Stimulated activated naive B cell treated with anti-CD40 and anti-IgM and Interleukin-4, amounts not matched to agents 10 μg/mL and 1 μg/mL and 100 μg/mL, for 72 hours (primary cell): Measurements from ENCODE around the gene SAMD10.

Experiments used
- ATAC-seq, 2 donors: fragments of 150-1000 bp; cut with Tn5 transposase; replicated peaks; 2 replicates each; pipeline ENCODE4 v1.10.0; 2021; ENCODE audit warnings: moderate library complexity in 1 of 2
- DNase-seq: peaks from one replicate; pipeline ENCODE4 v3.0.0; 2021
- H3K27ac Mint-ChIP-seq: one replicate; pipeline ENCODE4 v1.8.0; 2022; ENCODE audit warnings: mild to moderate bottlenecking, mixed read lengths
- H3K27me3 Mint-ChIP-seq, 2 donors: one replicate each; pipeline ENCODE4 v1.8.0; 2022; ENCODE audit warnings: mixed read lengths in 2 of 2
- H3K36me3 Mint-ChIP-seq, 2 donors: one replicate each; pipeline ENCODE4 v1.8.0; 2022; ENCODE audit warnings: mixed read lengths in 2 of 2, mild to moderate bottlenecking in 1 of 2
- H3K4me1 Mint-ChIP-seq, 2 donors: one replicate each; pipeline ENCODE4 v1.8.0; 2022; ENCODE audit warnings: mixed read lengths in 2 of 2, mild to moderate bottlenecking in 1 of 2
- H3K4me3 Mint-ChIP-seq, 2 donors: one replicate each; pipeline ENCODE4 v1.8.0; 2022; ENCODE audit warnings: mild to moderate bottlenecking in 2 of 2, mixed read lengths in 2 of 2, moderate library complexity in 1 of 2
- H3K9me3 Mint-ChIP-seq, 2 donors: one replicate each; pipeline ENCODE4 v1.8.0; 2022; ENCODE audit warnings: mixed read lengths in 2 of 2, mild to moderate bottlenecking in 1 of 2

The SAMD10 gene

DNA sequence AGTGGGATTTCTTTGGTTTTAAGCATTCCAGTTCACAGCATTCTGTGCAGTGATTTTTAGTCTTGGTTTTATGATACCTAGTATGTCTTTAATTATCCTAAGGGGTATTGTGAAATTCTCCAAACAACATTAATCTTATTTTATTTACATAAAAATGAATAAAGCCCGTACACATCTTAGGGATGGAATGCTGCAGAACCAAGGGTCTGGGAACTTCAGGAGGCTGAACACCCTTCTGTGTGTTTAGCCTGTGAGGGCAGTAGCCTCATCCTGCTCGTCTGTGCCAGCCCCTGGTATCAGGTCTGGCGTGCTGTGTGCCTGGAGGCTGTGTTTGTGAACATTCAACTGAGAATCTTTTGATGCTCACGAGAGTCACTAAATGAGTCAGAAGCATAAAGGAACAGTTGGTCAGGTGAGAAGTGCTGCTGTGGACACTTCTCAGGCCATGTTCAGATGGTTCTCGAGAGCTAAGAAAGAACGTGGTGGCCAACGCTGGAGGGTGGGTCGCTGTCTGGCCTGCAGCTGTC, 31.3 kb upstream of the SAMD10 start:
- ATAC-seq (no peak), DNase-seq (no peak)
- H3K9me3 Mint-ChIP-seq = peaks cover 0 to 1% of the 10 kb centered on the region in 2 donors
- peaks cover 30 to 59% of the 10 kb centered on the region in 2 donors for H3K36me3 Mint-ChIP-seq
- no peak overlapping the region for H3K27ac Mint-ChIP-seq
- H3K4me3 Mint-ChIP-seq = no peak overlapping the region
- peaks cover 0 to 3% of the 10 kb centered on the region in 2 donors for H3K4me1 Mint-ChIP-seq
- H3K27me3 Mint-ChIP-seq = no peaks in the 10 kb centered on the region

DNA sequence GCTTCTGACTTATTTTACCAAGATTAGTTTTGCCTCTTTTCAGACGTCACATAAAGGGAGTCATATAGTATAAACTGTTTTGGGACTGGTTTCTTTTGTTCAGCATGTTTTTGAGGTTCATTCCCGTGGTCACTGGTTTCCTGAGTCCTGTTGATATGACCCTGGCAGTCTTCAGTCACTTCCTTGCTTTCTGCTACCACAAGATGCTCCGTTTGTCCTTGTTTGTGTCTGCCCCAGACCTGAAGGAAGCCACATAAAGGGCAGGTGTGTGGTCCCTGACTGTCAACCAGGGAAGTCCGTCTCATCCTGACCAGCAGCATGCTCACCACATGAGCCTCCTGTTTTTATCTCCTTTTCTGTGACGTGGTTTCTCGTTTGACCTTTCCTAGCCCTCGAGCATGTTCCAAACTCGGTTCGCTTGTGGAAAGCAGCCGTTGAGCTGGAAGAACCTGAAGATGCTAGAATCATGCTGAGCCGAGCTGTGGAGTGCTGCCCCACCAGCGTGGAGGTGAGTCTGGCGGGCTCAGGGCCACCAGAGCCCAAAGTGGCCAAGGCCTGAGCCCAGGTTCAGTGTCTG, 30.5 kb upstream of the SAMD10 start:
- no peaks in the 10 kb centered on the region for H3K27me3 Mint-ChIP-seq
- peaks cover 32 to 62% of the 10 kb centered on the region in 2 donors for H3K36me3 Mint-ChIP-seq
- peak overlapping the region; percentile 20 for H3K27ac Mint-ChIP-seq
- H3K4me1 Mint-ChIP-seq = peaks cover 0 to 9% of the 10 kb centered on the region in 2 donors
- H3K9me3 Mint-ChIP-seq = peaks cover 0 to 1% of the 10 kb centered on the region in 2 donors
- ATAC-seq = no peak
- H3K4me3 Mint-ChIP-seq = no peak overlapping the region
- no peak for DNase-seq

DNA sequence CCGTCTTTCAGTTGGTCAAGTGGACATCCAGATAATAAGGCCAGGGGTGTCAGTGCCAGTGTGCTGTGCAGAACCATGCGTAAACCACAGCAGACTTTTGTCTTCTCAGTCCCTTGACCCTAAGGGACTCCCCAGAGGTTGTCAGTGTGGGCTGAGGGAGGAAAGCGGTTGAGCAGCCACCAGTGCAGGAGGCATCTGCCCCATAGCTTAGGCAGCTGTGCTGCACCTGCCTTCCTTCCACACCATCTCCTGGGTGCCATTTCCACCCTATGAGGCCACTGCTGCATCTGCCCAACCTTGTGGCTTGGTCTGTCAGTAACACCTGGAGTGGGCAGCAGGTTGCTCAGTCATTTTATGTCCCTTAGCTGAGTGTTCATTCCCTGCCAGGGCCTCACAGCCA, 27.5 kb upstream of the SAMD10 start:
- DNase-seq = peak; percentile 2
- peaks cover 34 to 52% of the 10 kb centered on the region in 2 donors for H3K36me3 Mint-ChIP-seq
- H3K27me3 Mint-ChIP-seq = no peaks in the 10 kb centered on the region
- no peak overlapping the region for H3K27ac Mint-ChIP-seq
- no peak overlapping the region for H3K4me3 Mint-ChIP-seq
- ATAC-seq = peak; percentile 67 to 75
- peaks cover 5 to 11% of the 10 kb centered on the region in 2 donors for H3K4me1 Mint-ChIP-seq
- H3K9me3 Mint-ChIP-seq = peaks cover 0 to 1% of the 10 kb centered on the region in 2 donors

DNA sequence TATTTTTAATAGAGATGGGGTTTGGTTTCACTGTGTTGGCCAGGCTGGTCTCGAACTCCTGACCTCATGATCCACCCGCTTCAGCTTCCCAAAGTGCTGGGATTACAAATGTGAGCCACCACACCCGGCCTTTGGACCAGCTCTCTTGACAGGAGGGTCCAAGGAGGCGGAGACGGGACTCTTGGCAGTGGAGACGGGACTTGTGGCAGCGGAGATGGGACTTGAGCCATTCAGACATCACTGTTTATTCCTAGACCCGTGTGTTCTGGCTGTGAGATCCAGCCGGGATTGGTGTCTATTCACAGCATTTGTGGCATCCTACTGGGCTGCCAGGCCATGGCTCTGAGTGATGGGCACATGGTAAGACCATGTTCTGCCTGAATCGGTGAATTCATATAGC, 27.0 kb upstream of the SAMD10 start:
- DNase-seq = no peak
- Mint-ChIP-seq H3K9me3 (peaks cover 0 to 1% of the 10 kb centered on the region in 2 donors), H3K36me3 (peaks cover 37 to 55% of the 10 kb centered on the region in 2 donors), H3K4me1 (peaks cover 5 to 12% of the 10 kb centered on the region in 2 donors), H3K27me3 (no peaks in the 10 kb centered on the region), H3K27ac (no peak overlapping the region), H3K4me3 (no peak overlapping the region)
- ATAC-seq = no peak

DNA sequence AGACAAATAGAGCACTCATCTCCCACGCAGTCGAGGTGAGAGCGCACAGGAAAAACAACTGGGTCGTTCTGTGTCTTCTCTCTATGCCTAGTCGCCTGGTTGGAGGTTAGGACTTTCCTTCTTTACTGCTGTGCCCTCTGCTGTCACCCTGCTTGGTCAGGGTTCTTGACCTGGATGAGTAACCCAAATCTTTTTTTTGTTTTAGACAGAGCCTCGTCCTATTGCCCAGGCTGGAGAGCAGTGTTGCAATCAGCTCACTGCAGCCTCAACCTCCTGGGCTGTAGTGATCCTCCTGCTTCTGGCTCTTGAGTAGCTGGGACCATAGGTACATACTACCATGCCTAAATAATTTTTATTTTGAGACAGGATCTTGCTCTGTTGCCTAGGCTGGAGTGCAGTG, 26.0 kb upstream of the SAMD10 start:
- no peak for DNase-seq
- H3K4me3 Mint-ChIP-seq = no peak overlapping the region
- no peaks in the 10 kb centered on the region for H3K27me3 Mint-ChIP-seq
- H3K9me3 Mint-ChIP-seq = peaks cover 0 to 1% of the 10 kb centered on the region in 2 donors
- H3K36me3 Mint-ChIP-seq = peaks cover 37 to 54% of the 10 kb centered on the region in 2 donors
- ATAC-seq = no peak
- peaks cover 5 to 12% of the 10 kb centered on the region in 2 donors for H3K4me1 Mint-ChIP-seq
- no peak overlapping the region for H3K27ac Mint-ChIP-seq

DNA sequence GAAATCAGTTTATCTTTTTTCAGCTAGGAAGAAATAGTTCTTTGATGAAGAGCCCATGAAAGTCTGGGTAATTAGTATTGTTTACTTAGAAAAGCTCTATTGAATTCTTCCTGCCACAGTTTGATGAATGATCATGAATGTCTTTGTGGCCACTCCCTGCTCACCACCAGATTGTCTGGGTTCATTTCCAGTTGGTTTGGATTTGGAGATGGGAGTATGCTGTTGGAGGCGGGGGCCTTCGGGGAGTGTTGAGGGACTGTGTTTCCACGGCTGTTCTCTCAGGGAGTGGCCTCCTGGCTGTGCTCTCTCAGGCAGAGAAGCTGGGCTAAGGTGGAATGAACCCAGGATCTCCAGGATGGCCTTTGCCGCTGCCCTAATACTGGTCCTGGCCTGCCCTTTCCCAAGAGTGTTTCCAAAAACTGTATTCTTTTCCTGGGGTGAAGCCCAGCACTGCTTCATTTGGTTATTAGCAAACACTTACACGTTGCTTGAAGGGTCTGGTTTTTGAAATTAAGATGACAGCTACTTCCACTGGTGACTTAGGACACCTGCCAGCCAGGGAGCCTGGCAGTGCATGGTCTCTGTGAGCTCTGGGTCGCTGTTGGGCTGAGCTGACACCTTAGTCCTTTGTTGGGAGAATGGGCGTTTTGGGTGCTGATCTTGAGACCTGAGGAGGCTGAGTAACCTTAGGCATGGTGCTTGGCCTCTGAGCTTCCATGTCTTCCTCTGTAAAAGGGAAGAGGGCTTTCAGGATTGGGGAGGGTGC, 24.7 kb upstream of the SAMD10 start:
- Mint-ChIP-seq H3K4me1 (peaks cover 5 to 12% of the 10 kb centered on the region in 2 donors), H3K4me3 (no peak overlapping the region), H3K27ac (no peak overlapping the region), H3K27me3 (no peaks in the 10 kb centered on the region), H3K36me3 (peaks cover 35 to 55% of the 10 kb centered on the region in 2 donors), H3K9me3 (peaks cover 0 to 1% of the 10 kb centered on the region in 2 donors)
- ATAC-seq (no peak), DNase-seq (no peak)

DNA sequence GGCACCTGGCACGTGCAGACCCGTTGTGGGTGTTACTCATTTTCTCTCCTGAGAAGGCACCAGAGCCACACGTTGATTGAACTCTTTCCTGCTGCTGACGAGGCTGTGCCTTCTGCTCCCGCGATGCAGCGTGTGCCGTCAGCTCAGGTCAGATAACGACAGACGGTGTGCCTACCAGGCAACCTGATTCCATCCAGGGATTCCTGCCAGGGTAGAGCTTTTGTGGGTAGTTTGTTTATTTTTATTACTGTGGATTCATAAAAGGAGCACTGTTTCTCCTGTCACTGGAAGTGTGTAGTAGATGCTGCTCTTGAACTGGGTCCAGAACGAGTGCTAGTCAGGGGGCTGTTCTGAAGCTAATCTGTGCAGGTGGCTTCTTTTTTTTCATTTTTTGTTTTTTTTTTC, 22.2 kb upstream of the SAMD10 start:
- peaks cover 5 to 10% of the 10 kb centered on the region in 2 donors for H3K4me1 Mint-ChIP-seq
- H3K27me3 Mint-ChIP-seq = no peaks in the 10 kb centered on the region
- H3K9me3 Mint-ChIP-seq = no peaks in the 10 kb centered on the region
- ATAC-seq = no peak
- no peak for DNase-seq
- H3K4me3 Mint-ChIP-seq = no peak overlapping the region
- no peak overlapping the region for H3K27ac Mint-ChIP-seq
- H3K36me3 Mint-ChIP-seq = peaks cover 38 to 49% of the 10 kb centered on the region in 2 donors

DNA sequence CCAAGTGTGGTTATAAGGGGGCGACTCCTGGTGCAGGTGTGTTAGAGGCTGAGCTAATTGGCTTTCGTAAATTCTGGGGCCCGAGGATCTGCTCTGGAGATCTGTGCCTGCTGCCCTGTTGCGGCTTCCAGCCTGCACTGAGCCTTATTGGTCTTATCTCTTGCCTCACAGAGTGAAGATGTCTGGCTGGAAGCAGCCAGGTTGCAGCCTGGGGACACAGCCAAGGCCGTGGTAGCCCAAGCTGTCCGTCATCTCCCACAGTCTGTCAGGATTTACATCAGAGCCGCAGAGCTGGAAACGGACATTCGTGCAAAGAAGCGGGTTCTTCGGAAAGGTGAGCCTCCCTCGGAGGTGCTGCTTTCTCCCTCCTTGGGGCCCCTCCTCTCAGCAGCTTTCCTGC, 21.5 kb upstream of the SAMD10 start:
- no peak for DNase-seq
- no peak overlapping the region for H3K4me3 Mint-ChIP-seq
- H3K27ac Mint-ChIP-seq = no peak overlapping the region
- H3K4me1 Mint-ChIP-seq = peaks cover 5 to 9% of the 10 kb centered on the region in 2 donors
- peaks cover 38 to 47% of the 10 kb centered on the region in 2 donors for H3K36me3 Mint-ChIP-seq
- no peaks in the 10 kb centered on the region for H3K27me3 Mint-ChIP-seq
- ATAC-seq = no peak
- no peaks in the 10 kb centered on the region for H3K9me3 Mint-ChIP-seq

DNA sequence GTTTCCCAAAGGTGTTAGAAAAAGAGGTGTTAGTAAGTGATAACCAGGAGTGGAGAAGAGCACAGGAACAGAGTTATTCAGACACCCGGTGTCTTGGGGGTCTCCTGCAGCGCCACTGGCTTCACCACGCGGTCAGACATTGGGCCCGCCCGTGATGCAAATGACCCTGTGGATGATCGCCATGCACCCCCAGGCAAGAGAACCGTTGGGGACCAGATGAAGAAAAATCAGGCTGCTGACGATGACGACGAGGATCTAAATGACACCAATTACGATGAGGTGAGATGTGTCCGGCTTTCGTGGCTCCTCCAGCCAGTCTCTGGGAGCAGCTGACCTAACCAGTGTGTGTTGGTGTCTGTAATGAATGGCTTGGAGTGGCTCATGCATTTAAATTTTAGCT, 3.5 kb upstream of the SAMD10 start:
- no peak for DNase-seq
- Mint-ChIP-seq H3K4me1 (peaks cover 36 to 52% of the 10 kb centered on the region in 2 donors), H3K27ac (peak overlapping the region; percentile 43), H3K4me3 (peak overlapping the region in 1 of 2 donors; percentile 26), H3K9me3 (no peaks in the 10 kb centered on the region), H3K27me3 (no peaks in the 10 kb centered on the region), H3K36me3 (peaks cover 28 to 40% of the 10 kb centered on the region in 2 donors)
- ATAC-seq = no peak

DNA sequence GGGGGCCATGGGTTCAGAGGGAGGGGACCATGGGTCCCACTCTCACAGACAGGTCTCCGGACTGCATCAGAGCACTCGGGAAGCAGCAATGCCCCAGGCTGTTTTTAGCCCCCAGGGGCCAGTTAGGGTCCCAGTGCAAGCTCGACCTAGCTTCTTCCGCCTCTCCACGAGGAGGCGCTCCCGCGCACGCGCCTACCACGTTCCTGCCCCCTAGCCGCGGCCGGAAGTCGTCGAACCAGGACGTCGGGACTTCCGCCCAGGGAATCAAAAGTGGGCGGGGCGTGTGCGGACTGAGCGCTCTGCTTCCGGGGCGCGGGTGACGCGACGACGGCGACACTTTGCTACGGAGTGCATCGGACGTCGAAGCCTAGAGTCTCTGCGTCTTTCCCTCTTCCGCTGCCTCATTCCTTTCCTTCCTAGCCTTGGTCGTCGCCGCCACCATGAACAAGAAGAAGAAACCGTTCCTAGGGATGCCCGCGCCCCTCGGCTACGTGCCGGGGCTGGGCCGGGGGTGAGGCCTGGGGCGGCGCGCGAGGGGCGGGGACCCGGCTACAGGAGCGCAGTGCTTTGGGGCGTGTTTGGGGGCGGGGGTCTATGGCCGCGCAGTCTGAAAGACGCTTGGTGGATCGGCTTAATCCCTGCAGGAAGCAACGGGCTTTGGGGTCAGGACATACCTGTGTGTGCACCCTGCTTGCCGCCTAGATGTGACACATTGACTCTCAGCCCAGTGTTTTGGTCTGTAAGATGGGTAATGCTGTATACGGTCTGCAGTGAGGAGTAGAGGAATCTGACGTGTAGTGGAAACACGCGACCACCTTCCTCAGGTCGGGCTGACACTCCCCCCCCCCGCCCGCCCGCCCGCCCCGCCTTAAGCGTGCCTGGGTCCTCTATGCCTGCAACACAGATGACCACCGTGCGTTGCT, 1.6 kb upstream of the SAMD10 start, which contains the start of gene PRPF6:
Gene PRPF6, plus strand, starts transcription at position 327 of the 923 bp plus-strand sequence. Its CDS starts 114 bp downstream, at position 441.
- Mint-ChIP-seq H3K4me1 (peaks cover 48 to 71% of the 10 kb centered on the region in 2 donors), H3K9me3 (no peaks in the 10 kb centered on the region), H3K27me3 (no peaks in the 10 kb centered on the region), H3K36me3 (peaks cover 29 to 44% of the 10 kb centered on the region in 2 donors), H3K27ac (peak within 1 kb of the TSS; percentile 96), H3K4me3 (peak within 1 kb of the TSS; percentile 89 to 91)
- ATAC-seq = peak; percentile 65 to 79
- peak; percentile 93 for DNase-seq

DNA sequence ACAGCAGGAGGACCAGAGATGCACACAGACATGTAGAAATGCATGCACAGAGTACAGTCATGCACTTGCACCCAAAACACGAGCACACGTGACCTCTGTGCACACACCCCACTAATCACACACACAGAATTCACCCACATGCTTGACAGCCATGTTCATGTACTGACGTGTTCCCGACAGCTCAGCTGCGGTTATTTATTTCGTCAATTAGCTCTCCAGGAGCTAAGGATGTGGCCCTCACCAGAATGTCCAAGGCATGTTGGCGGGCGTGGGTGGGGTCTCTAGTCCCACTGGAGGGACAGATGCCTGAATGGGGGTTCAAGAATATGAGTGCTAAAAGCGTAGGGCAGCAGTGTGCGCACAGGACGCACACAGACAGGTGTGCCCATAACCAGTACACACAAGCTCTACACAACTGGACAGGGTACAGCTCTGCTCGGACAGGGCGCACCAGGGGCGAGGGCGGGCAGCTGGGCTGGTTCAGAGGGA, 919 bp upstream of the SAMD10 start:
- no peak for DNase-seq
- Mint-ChIP-seq H3K27ac (peak overlapping the region; percentile 96), H3K4me1 (peaks cover 48 to 74% of the 10 kb centered on the region in 2 donors)

DNA sequence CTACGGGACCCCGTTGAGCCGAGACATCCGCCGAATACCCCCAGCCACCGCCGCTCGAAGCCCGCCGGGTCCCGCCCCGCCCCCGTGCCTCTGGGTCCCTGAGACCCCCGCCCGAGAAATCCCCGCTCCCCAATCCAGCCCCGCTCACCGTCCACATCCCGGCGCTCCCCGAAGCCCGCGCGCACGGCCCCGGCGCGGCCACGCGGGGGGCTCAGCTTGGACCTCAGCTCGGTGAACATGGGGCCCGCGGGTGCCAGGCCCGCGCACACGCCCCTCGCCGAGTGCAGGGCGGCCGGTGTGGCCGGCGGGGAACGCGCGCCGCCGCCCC, 249 bp downstream of the SAMD10 start:
- ATAC-seq (no peak), DNase-seq (no peak)
- H3K9me3 Mint-ChIP-seq = no peaks in the 10 kb centered on the region
- peaks cover 43 to 68% of the 10 kb centered on the region in 2 donors for H3K4me1 Mint-ChIP-seq
- H3K27me3 Mint-ChIP-seq = no peaks in the 10 kb centered on the region
- peak overlapping the region; percentile 86 for H3K27ac Mint-ChIP-seq
- peak overlapping the region; percentile 82 to 89 for H3K4me3 Mint-ChIP-seq
- peaks cover 26 to 37% of the 10 kb centered on the region in 2 donors for H3K36me3 Mint-ChIP-seq

More for the DNA sequence above, 919 bp upstream of the SAMD10 start:
- Mint-ChIP-seq H3K4me3 (peak overlapping the region; percentile 89 to 91), H3K27me3 (no peaks in the 10 kb centered on the region), H3K36me3 (peaks cover 27 to 40% of the 10 kb centered on the region in 2 donors), H3K9me3 (no peaks in the 10 kb centered on the region)
- ATAC-seq = peak; percentile 22 to 27

DNA sequence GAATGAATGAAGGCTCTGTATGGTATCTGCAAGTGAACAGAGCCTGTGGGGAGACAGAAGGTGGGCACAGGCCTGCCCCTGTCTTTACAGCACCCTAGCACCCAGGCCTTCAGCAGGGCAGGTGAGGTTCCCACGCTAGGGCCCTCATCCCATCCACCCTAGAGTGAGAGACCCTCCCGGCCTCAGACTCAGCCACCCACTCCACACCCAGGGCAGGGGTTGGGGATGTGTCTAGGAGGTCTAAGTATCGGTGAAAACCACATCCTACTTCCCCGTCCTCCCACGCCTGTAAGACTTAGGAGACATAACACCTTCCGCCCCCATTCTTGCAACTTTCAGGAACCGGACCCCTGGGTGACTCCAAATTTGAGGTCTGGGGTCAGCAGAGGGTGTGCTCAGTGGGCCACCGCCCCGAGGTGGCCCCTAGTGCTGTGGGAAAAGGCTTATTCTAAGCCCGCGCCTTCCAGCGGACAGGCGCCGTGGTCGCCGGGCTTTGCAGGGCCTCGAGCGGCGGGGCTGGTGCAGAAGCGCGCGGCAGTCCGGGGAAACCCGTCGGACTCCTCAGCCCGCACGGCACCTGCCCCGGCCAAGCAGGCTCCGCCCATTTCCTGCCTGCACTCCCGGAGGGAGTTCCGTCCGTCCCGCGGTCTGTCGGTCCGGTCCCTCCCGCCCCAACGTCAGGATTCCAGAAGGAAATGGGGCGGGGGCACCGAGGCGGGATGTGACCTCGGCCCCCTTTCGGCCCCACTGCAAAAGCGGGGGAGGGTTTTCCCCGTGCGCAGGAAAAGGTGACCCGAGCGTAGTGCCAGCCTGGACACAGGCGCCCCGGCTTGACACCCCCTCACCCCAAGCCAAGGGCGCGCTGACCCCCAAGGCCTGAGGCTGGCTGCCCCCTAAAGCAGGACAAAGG, 868 bp downstream of the SAMD10 start:
- H3K4me1 Mint-ChIP-seq = peaks cover 47 to 74% of the 10 kb centered on the region in 2 donors
- DNase-seq (peak; percentile 75), ATAC-seq (peak; percentile 27 to 36)
- H3K36me3 Mint-ChIP-seq = peaks cover 29 to 40% of the 10 kb centered on the region in 2 donors
- H3K27ac Mint-ChIP-seq = peak overlapping the region; percentile 86
- H3K9me3 Mint-ChIP-seq = no peaks in the 10 kb centered on the region
- peak overlapping the region; percentile 82 to 89 for H3K4me3 Mint-ChIP-seq
- no peaks in the 10 kb centered on the region for H3K27me3 Mint-ChIP-seq
